ENCODE measurements around the gene TYMS. TPM values are rescaled to one million over a fixed set of nuclear protein-coding genes. Genes with fewer than 3 reads are reported as not detected.

TYMS gene
- total RNA-seq, 4 donors from 2014 or later, result 0.20 to 1.7 TPM; not detected in 2

- intact Hi-C loops (cut with DNase I; ENCODE audit: low total_unique reads), result no loop called here
Measured at GRCh38 chr18:634551-635045, 22.9 kb upstream of the TYMS start.

GRCh38 chr18:635171-635570 is 22.3 kb upstream of the TYMS start:
- intact Hi-C loops (cut with DNase I; ENCODE audit: low total_unique reads), result no loop called here
- no peaks in the 10 kb centered on the region for H3K9me3 ChIP-seq
- no peaks in the 10 kb centered on the region for H3K36me3 ChIP-seq
- no peaks in the 10 kb centered on the region for H3K4me1 ChIP-seq
- in situ Hi-C loops (cut with MboI; ENCODE audit: low sequenced_read_pairs in 4 of 4), result loop anchor here in 1 of 4 donors (25.0 kb wide), 1 partner anchor 202 kb away; no protein-coding TSS in a partner anchor
- ATAC-seq, result no peak
- TF ChIP-seq POLR2A (IDR thresholded peaks at IDR 0.05) (no peak), CTCF (IDR thresholded peaks at IDR 0.05 in 4 of 5, conservative IDR thresholded peaks at IDR 0.05 in 1 of 5) (no peak)
- no peak overlapping the region for H3K4me3 ChIP-seq
- H3K27ac ChIP-seq, result no peak overlapping the region
- peaks cover 0 to 10% (median 0%) of the 10 kb centered on the region in 3 donors for H3K27me3 ChIP-seq
- DNase-seq, result no peak

More at GRCh38 chr18:634551-635045, 22.9 kb upstream of the TYMS start:
- peaks cover 0 to 10% (median 0%) of the 10 kb centered on the region in 3 donors for H3K27me3 ChIP-seq
- DNase-seq (no peak), ATAC-seq (no peak)
- TF ChIP-seq CTCF (IDR thresholded peaks at IDR 0.05 in 4 of 5, conservative IDR thresholded peaks at IDR 0.05 in 1 of 5), result no peak
- no peak for TF ChIP-seq POLR2A (IDR thresholded peaks at IDR 0.05)
- in situ Hi-C loops (cut with MboI; ENCODE audit: low sequenced_read_pairs in 4 of 4), result loop anchor here in 1 of 4 donors (25.0 kb wide), 1 partner anchor 203 kb away; no protein-coding TSS in a partner anchor
- H3K9me3 ChIP-seq, result no peaks in the 10 kb centered on the region
- no peaks in the 10 kb centered on the region for H3K4me1 ChIP-seq
- H3K4me3 ChIP-seq, result no peak overlapping the region
- H3K27ac ChIP-seq, result no peak overlapping the region
- H3K36me3 ChIP-seq, result no peaks in the 10 kb centered on the region

GRCh38 chr18:641224-641623 is 16.2 kb upstream of the TYMS start:
- TF ChIP-seq POLR2A (IDR thresholded peaks at IDR 0.05) (no peak), CTCF (IDR thresholded peaks at IDR 0.05 in 4 of 5, conservative IDR thresholded peaks at IDR 0.05 in 1 of 5) (no peak)
- in situ Hi-C loops (cut with MboI; ENCODE audit: low sequenced_read_pairs in 4 of 4) (loop anchor here in 1 of 4 donors (25.0 kb wide), 1 partner anchor 196 kb away; no protein-coding TSS in a partner anchor), intact Hi-C loops (cut with DNase I; ENCODE audit: low total_unique reads) (no loop called here)
- peaks cover 0 to 8% (median 0%) of the 10 kb centered on the region in 3 donors for H3K27me3 ChIP-seq
- DNase-seq, result no peak
- H3K9me3 ChIP-seq, result no peaks in the 10 kb centered on the region
- no peaks in the 10 kb centered on the region for H3K36me3 ChIP-seq
- H3K4me3 ChIP-seq, result no peak overlapping the region
- no peak overlapping the region for H3K27ac ChIP-seq
- no peaks in the 10 kb centered on the region for H3K4me1 ChIP-seq
- no peak for ATAC-seq

GRCh38 chr18:644395-645004 is 13.0 kb upstream of the TYMS start:
- ATAC-seq, result no peak
- intact Hi-C loops (cut with DNase I; ENCODE audit: low total_unique reads), result no loop called here
- no peaks in the 10 kb centered on the region for H3K4me1 ChIP-seq
- no peaks in the 10 kb centered on the region for H3K9me3 ChIP-seq
- no peak for DNase-seq
- no peak overlapping the region for H3K27ac ChIP-seq
- in situ Hi-C loops (cut with MboI; ENCODE audit: low sequenced_read_pairs in 4 of 4), result loop anchor here in 1 of 4 donors (25.0 kb wide), 1 partner anchor 193 kb away; no protein-coding TSS in a partner anchor
- H3K4me3 ChIP-seq, result no peak overlapping the region
- no peaks in the 10 kb centered on the region for H3K36me3 ChIP-seq
- TF ChIP-seq CTCF (IDR thresholded peaks at IDR 0.05 in 4 of 5, conservative IDR thresholded peaks at IDR 0.05 in 1 of 5), result no peak
- no peak for TF ChIP-seq POLR2A (IDR thresholded peaks at IDR 0.05)
- peaks cover 0 to 8% (median 0%) of the 10 kb centered on the region in 3 donors for H3K27me3 ChIP-seq
